Caco-2 (cell line): ENCODE measurements around the gene ZNF407. TPM values are rescaled to one million over a fixed set of nuclear protein-coding genes. Genes with fewer than 3 reads are reported as not detected.

Source experiments
- BruUV-seq: library from RNA; stranded (reverse); fragments of 400-500 nt; replicated peaks from 2 replicates; lab custom pipeline; 2021; lab: Mats Ljungman, UMichigan
- CTCF ChIA-PET: fragments of 300-600 bp; sonication (Branson Sonifier 250); formaldehyde crosslinking; loops from one replicate; lab custom pipeline; 2022; ENCODE audit warnings: antibody characterized with exemption; lab: Charles Lee
- POLR2A ChIA-PET: fragments of 300-600 bp; sonication (Branson Sonifier 250); formaldehyde crosslinking; loops from one replicate; lab custom pipeline; 2022; ENCODE audit warnings: antibody characterized with exemption; lab: Charles Lee
- DNase-seq, 2 experiments: peaks; one replicate each; pipeline versions ENCODE4 v3.0.0 to v3.0.0-alpha.2; 2020 to 2022
- H3K27me3 ChIP-seq: replicated peaks from 2 replicates; pipeline ENCODE4 v1.6.0; 2011; ENCODE audit warnings: low read length; ENCODE audit not compliant: control insufficient read depth, insufficient read depth
- H3K36me3 ChIP-seq: 2 replicates; pipeline ENCODE4 v1.5.1; 2011; ENCODE audit warnings: low read length; ENCODE audit not compliant: control insufficient read depth, insufficient read depth
- H3K4me1 ChIP-seq: fragments of 250-450 bp; sonication (Bioruptor Pico); 2 replicates; pipeline ENCODE4 v1.5.1; 2020; ENCODE audit warnings: mild to moderate bottlenecking
- H3K4me3 ChIP-seq: 2 replicates; pipeline ENCODE4 v1.5.1; 2011; ENCODE audit warnings: low read depth, mild to moderate bottlenecking, control low read depth, low read length
- H3K9me3 ChIP-seq: fragments of 250-450 bp; sonication (Bioruptor Pico); 2 replicates; pipeline ENCODE4 v1.5.1; 2020; ENCODE audit warnings: mild to moderate bottlenecking, moderate library complexity
- H3K27ac Mint-ChIP-seq: one replicate; pipeline ENCODE4 v1.8.0; 2022; ENCODE audit warnings: mixed read lengths; ENCODE audit not compliant: unreplicated experiment
- H3K27me3 Mint-ChIP-seq: one replicate; pipeline ENCODE4 v1.8.0; 2022; ENCODE audit warnings: mixed read lengths; ENCODE audit not compliant: insufficient read depth, unreplicated experiment
- H3K36me3 Mint-ChIP-seq: one replicate; pipeline ENCODE4 v1.8.0; 2022; ENCODE audit warnings: mild to moderate bottlenecking, mixed read lengths; ENCODE audit not compliant: insufficient read depth, unreplicated experiment
- H3K4me1 Mint-ChIP-seq: one replicate; pipeline ENCODE4 v1.8.0; 2022; ENCODE audit warnings: low read depth, mixed read lengths; ENCODE audit not compliant: unreplicated experiment
- H3K4me3 Mint-ChIP-seq: one replicate; pipeline ENCODE4 v1.8.0; 2022; ENCODE audit warnings: mild to moderate bottlenecking, moderate library complexity, mixed read lengths; ENCODE audit not compliant: unreplicated experiment
- H3K9me3 Mint-ChIP-seq: one replicate; pipeline ENCODE4 v1.8.0; 2022; ENCODE audit warnings: mixed read lengths; ENCODE audit not compliant: unreplicated experiment
- CTCF ChIP-seq, 2 experiments: fragments of 200-600 bp in 1 of 2; IDR thresholded peaks; 1 replicate in 1 of 2; 2 replicates in 1 of 2; pipeline versions ENCODE4 v1.5.1 to v1.8.0; 2011 to 2022; ENCODE audit warnings: antibody characterized with exemption in 1 of 2, control low read depth in 1 of 2, inconsistent platforms in 1 of 2, low read depth in 1 of 2, low read length in 1 of 2, mild to moderate bottlenecking in 1 of 2, moderate library complexity in 1 of 2; ENCODE audit not compliant: insufficient read depth in 1 of 2, severe bottlenecking in 1 of 2, unreplicated experiment in 1 of 2
- intact Hi-C: fragments of 100-400 bp; cut with micrococcal nuclease; formaldehyde crosslinking; loops from one replicate; pipeline ENCODE4 v1.10.0; 2022; ENCODE audit not compliant: unreplicated experiment
- total RNA-seq: library from RNA; stranded (reverse); gene quantifications from 2 replicates; pipeline ENCODE4 v1.2.3, GENCODE V29; 2022

Gene ZNF407
- total RNA-seq, 1 experiment from 2014 or later, result 4.7 TPM

- H3K4me1 Mint-ChIP-seq, result no peaks in the 10 kb centered on the region
- TF ChIP-seq CTCF (IDR thresholded peaks at IDR 0.05; ENCODE audit: insufficient read depth in 1 of 2, low read depth in 1 of 2, low read length in 1 of 2, severe bottlenecking in 1 of 2, unreplicated experiment in 1 of 2), result no peak
- no peaks in the 10 kb centered on the region for H3K36me3 ChIP-seq
- H3K4me1 ChIP-seq, result no peaks in the 10 kb centered on the region
- no peaks in the 10 kb centered on the region for H3K9me3 Mint-ChIP-seq
- no peak overlapping the region for H3K4me3 ChIP-seq
- DNase-seq, result no peak
- H3K27me3 Mint-ChIP-seq, result no peaks in the 10 kb centered on the region
- CTCF ChIA-PET, result no interaction called here
- H3K27me3 ChIP-seq, result no peaks in the 10 kb centered on the region
- H3K36me3 Mint-ChIP-seq, result no peaks in the 10 kb centered on the region
- intact Hi-C loops, result no loop called here
- no TSS peak for BruUV-seq
- no peak overlapping the region for H3K27ac Mint-ChIP-seq
- H3K4me3 Mint-ChIP-seq, result no peak overlapping the region
- POLR2A ChIA-PET, result no interaction called here
- H3K9me3 ChIP-seq, result no peaks in the 10 kb centered on the region
Observed at GRCh38 chr18:74947417-74947816, 349.7 kb downstream of the ZNF407 start.

GRCh38 chr18:74947875-74948274 lies 350.2 kb downstream of the ZNF407 start:
- BruUV-seq, result no TSS peak
- DNase-seq, result no peak
- ChIA-PET POLR2A (no interaction called here), CTCF (no interaction called here)
- Mint-ChIP-seq H3K36me3 (no peaks in the 10 kb centered on the region), H3K27ac (no peak overlapping the region), H3K4me3 (no peak overlapping the region), H3K4me1 (no peaks in the 10 kb centered on the region), H3K9me3 (no peaks in the 10 kb centered on the region), H3K27me3 (no peaks in the 10 kb centered on the region)
- Histone ChIP-seq H3K9me3 (no peaks in the 10 kb centered on the region), H3K4me1 (no peaks in the 10 kb centered on the region), H3K27me3 (no peaks in the 10 kb centered on the region), H3K36me3 (no peaks in the 10 kb centered on the region), H3K4me3 (no peak overlapping the region)
- intact Hi-C loops, result no loop called here
- TF ChIP-seq CTCF (IDR thresholded peaks at IDR 0.05; ENCODE audit: insufficient read depth in 1 of 2, low read depth in 1 of 2, low read length in 1 of 2, severe bottlenecking in 1 of 2, unreplicated experiment in 1 of 2), result no peak

GRCh38 chr18:74949611-74950010 lies 351.9 kb downstream of the ZNF407 start:
- ChIA-PET POLR2A (no interaction called here), CTCF (no interaction called here)
- Histone ChIP-seq H3K4me1 (no peaks in the 10 kb centered on the region), H3K27me3 (no peaks in the 10 kb centered on the region), H3K9me3 (no peaks in the 10 kb centered on the region), H3K4me3 (no peak overlapping the region), H3K36me3 (no peaks in the 10 kb centered on the region)
- Mint-ChIP-seq H3K4me3 (no peak overlapping the region), H3K4me1 (no peaks in the 10 kb centered on the region), H3K27me3 (no peaks in the 10 kb centered on the region), H3K36me3 (no peaks in the 10 kb centered on the region), H3K27ac (no peak overlapping the region), H3K9me3 (no peaks in the 10 kb centered on the region)
- no peak for DNase-seq
- no peak for TF ChIP-seq CTCF (IDR thresholded peaks at IDR 0.05; ENCODE audit: insufficient read depth in 1 of 2, low read depth in 1 of 2, low read length in 1 of 2, severe bottlenecking in 1 of 2, unreplicated experiment in 1 of 2)
- BruUV-seq, result no TSS peak
- intact Hi-C loops, result no loop called here
